IMR-90 (cell line): ENCODE measurements around the gene ATP1A2. TPM values are rescaled to one million over a fixed set of nuclear protein-coding genes. Genes with fewer than 3 reads are reported as not detected.

Experiments used
- ATAC-seq: fragments of 200-7000 bp; cut with Tn5 transposase; 2 replicates; pipeline ENCODE4 v1.9.1; 2020; ENCODE audit warnings: low read depth, mild to moderate bottlenecking, moderate library complexity
- BruUV-seq: library from RNA; stranded (reverse); fragments of 400-500 nt; replicated peaks from 2 replicates; lab custom pipeline; 2021; lab: Mats Ljungman, UMichigan
- CTCF ChIA-PET: fragments of 300-600 bp; formaldehyde crosslinking; extraction: SDS; loops from one replicate; lab custom pipeline; 2021; ENCODE audit warnings: antibody characterized with exemption; lab: Yijun Ruan, JAX
- POLR2A ChIA-PET: fragments of 300-600 bp; sonication (Branson Sonifier 250); formaldehyde crosslinking; loops from one replicate; lab custom pipeline; 2022; ENCODE audit warnings: antibody characterized with exemption; ENCODE audit not compliant: unreplicated experiment; lab: Charles Lee
- DNase-seq: peaks from one replicate; pipeline ENCODE4 v3.0.0; 2013
- H2AFZ ChIP-seq: replicated peaks from 2 replicates; pipeline ENCODE3; 2013; ENCODE audit warnings: low read length, mild to moderate bottlenecking; ENCODE audit not compliant: poor library complexity
- H2AK5ac ChIP-seq: 2 replicates; pipeline ENCODE4 v1.6.1; 2013; ENCODE audit warnings: low read depth, low read length, inconsistent platforms
- H2AK9ac ChIP-seq: replicated peaks from 2 replicates; pipeline ENCODE3; 2013; ENCODE audit warnings: mild to moderate bottlenecking, low read depth, low read length, moderate library complexity; ENCODE audit not compliant: poor library complexity
- H2BK120ac ChIP-seq: 2 replicates; pipeline ENCODE4 v1.6.1; 2013; ENCODE audit warnings: low read depth, low read length, inconsistent platforms
- H2BK15ac ChIP-seq: 3 replicates; pipeline ENCODE4 v1.6.1; 2013; ENCODE audit warnings: low read depth, low read length, inconsistent platforms
- H2BK20ac ChIP-seq: 2 replicates; pipeline ENCODE4 v1.6.1; 2013; ENCODE audit warnings: low read depth, mild to moderate bottlenecking, inconsistent platforms, low read length, moderate library complexity
- H2BK5ac ChIP-seq: 2 replicates; pipeline ENCODE4 v1.6.1; 2013; ENCODE audit warnings: mild to moderate bottlenecking, low read depth, low read length, inconsistent platforms; ENCODE audit not compliant: poor library complexity, severe bottlenecking
- H3K14ac ChIP-seq: replicated peaks from 2 replicates; pipeline ENCODE4 v1.6.1; 2013; ENCODE audit warnings: low read depth, low read length, inconsistent platforms
- H3K18ac ChIP-seq: 2 replicates; pipeline ENCODE4 v1.6.1; 2013; ENCODE audit warnings: low read depth, low read length, control low read depth
- H3K23ac ChIP-seq: 2 replicates; pipeline ENCODE4 v1.6.1; 2013; ENCODE audit warnings: low read depth, low read length, inconsistent platforms
- H3K27ac ChIP-seq: 2 replicates; pipeline ENCODE4 v1.5.1; 2013; ENCODE audit warnings: mild to moderate bottlenecking, control low read depth, low read length; ENCODE audit not compliant: insufficient read depth
- H3K27me3 ChIP-seq: 2 replicates; pipeline ENCODE4 v1.6.1; 2013; ENCODE audit warnings: low read length; ENCODE audit not compliant: control insufficient read depth, insufficient read depth
- H3K36me3 ChIP-seq: 2 replicates; pipeline ENCODE4 v1.6.1; 2013; ENCODE audit warnings: low read length, mixed read lengths; ENCODE audit not compliant: control insufficient read depth, insufficient read depth
- H3K4ac ChIP-seq: 2 replicates; pipeline ENCODE4 v1.6.1; 2013; ENCODE audit warnings: low read depth, low read length, inconsistent platforms
- H3K4me1 ChIP-seq: 2 replicates; pipeline ENCODE4 v1.6.1; 2013; ENCODE audit warnings: low read length, mixed read lengths; ENCODE audit not compliant: control insufficient read depth, insufficient read depth
- H3K4me2 ChIP-seq: 2 replicates; pipeline ENCODE4 v1.6.1; 2013; ENCODE audit warnings: low read depth, mild to moderate bottlenecking, control low read depth, low read length, moderate library complexity
- H3K4me3 ChIP-seq: 2 replicates; pipeline ENCODE4 v1.5.1; 2013; ENCODE audit warnings: low read depth, mild to moderate bottlenecking, control low read depth, low read length, moderate library complexity; ENCODE audit not compliant: insufficient read depth
- H3K56ac ChIP-seq: 2 replicates; pipeline ENCODE4 v1.6.1; 2013; ENCODE audit warnings: low read length, inconsistent platforms; ENCODE audit not compliant: insufficient read depth; ENCODE audit errors: extremely low read depth
- H3K79me1 ChIP-seq, 2 experiments: 2 replicates each; pipeline ENCODE4 v1.6.1; 2013; ENCODE audit warnings: low read length in 2 of 2, inconsistent platforms in 1 of 2, low read depth in 1 of 2
- H3K9ac ChIP-seq: 2 replicates; pipeline ENCODE4 v1.6.1; 2013; ENCODE audit warnings: low read depth, low read length, control low read depth
- H3K9me1 ChIP-seq: 2 replicates; pipeline ENCODE4 v1.6.1; 2013; ENCODE audit warnings: low read length, inconsistent platforms; ENCODE audit not compliant: insufficient read depth
- H3K9me3 ChIP-seq: 2 replicates; pipeline ENCODE4 v1.6.1; 2013; ENCODE audit warnings: low read length; ENCODE audit not compliant: control insufficient read depth, insufficient read depth
- H4K20me1 ChIP-seq: 2 replicates; pipeline ENCODE4 v1.6.1; 2013; ENCODE audit warnings: low read length, inconsistent platforms; ENCODE audit not compliant: insufficient read depth
- H4K5ac ChIP-seq: 2 replicates; pipeline ENCODE4 v1.6.1; 2013; ENCODE audit warnings: mild to moderate bottlenecking, low read depth, low read length, control low read depth
- H4K8ac ChIP-seq, 2 experiments: 2 replicates each; pipeline ENCODE4 v1.6.1; 2013; ENCODE audit warnings: low read depth in 2 of 2, low read length in 2 of 2, control low read depth in 1 of 2, inconsistent platforms in 1 of 2
- H4K91ac ChIP-seq: 2 replicates; pipeline ENCODE4 v1.6.1; 2013; ENCODE audit warnings: low read depth, low read length, inconsistent platforms; ENCODE audit not compliant: insufficient read depth
- BHLHE40 ChIP-seq: fragments of 150-350 bp; IDR thresholded peaks from 2 replicates; pipeline ENCODE4 v1.6.1; 2016; ENCODE audit warnings: mild to moderate bottlenecking, low read depth, low read length
- CEBPB ChIP-seq: IDR thresholded peaks from 2 replicates; pipeline ENCODE4 v1.6.1; 2012; ENCODE audit warnings: low read depth, low read length, improper control_type of control experiment
- CHD1 ChIP-seq: IDR thresholded peaks from 2 replicates; pipeline ENCODE4 v1.6.1; 2012; ENCODE audit warnings: low read depth, low read length, improper control_type of control experiment
- FOS ChIP-seq: fragments of 150-350 bp; IDR thresholded peaks from 2 replicates; pipeline ENCODE4 v1.6.1; 2016; ENCODE audit warnings: low read depth, low read length
- MAFK ChIP-seq: IDR thresholded peaks from 2 replicates; pipeline ENCODE4 v1.6.1; 2012; ENCODE audit warnings: low read depth, low read length, improper control_type of control experiment
- MAZ ChIP-seq: IDR thresholded peaks from 2 replicates; pipeline ENCODE4 v1.6.1; 2012; ENCODE audit warnings: low read depth, mild to moderate bottlenecking, low read length, improper control_type of control experiment, moderate library complexity, borderline replicate concordance
- MXI1 ChIP-seq: IDR thresholded peaks from 2 replicates; pipeline ENCODE4 v1.6.1; 2012; ENCODE audit warnings: low read depth, mild to moderate bottlenecking, low read length, moderate library complexity, borderline replicate concordance
- NFE2L2 ChIP-seq: fragments of 150-350 bp; IDR thresholded peaks from 2 replicates; pipeline ENCODE4 v1.6.1; 2016; ENCODE audit warnings: low read depth, mild to moderate bottlenecking, low read length
- POLR2A ChIP-seq: IDR thresholded peaks from 2 replicates; pipeline ENCODE4 v1.6.1; 2012; ENCODE audit warnings: mild to moderate bottlenecking, low read depth, low read length
- RAD21 ChIP-seq: IDR thresholded peaks from 2 replicates; pipeline ENCODE4 v1.6.1; 2012; ENCODE audit warnings: low read length, improper control_type of control experiment
- RCOR1 ChIP-seq: IDR thresholded peaks from 2 replicates; pipeline ENCODE4 v1.6.1; 2012; ENCODE audit warnings: mild to moderate bottlenecking, low read length, improper control_type of control experiment; ENCODE audit not compliant: insufficient replicate concordance
- RFX5 ChIP-seq: IDR thresholded peaks from 2 replicates; pipeline ENCODE4 v1.8.0; 2012; ENCODE audit warnings: low read depth, mild to moderate bottlenecking, low read length, moderate library complexity
- SMC3 ChIP-seq: fragments of 150-350 bp; IDR thresholded peaks from 2 replicates; pipeline ENCODE4 v1.6.1; 2016; ENCODE audit warnings: low read depth, mild to moderate bottlenecking, antibody characterized with exemption, low read length, moderate library complexity
- WGBS, 2 experiments: methylation state at CpG; one replicate each; pipeline versions ENCODE4 v1.1.5 to v1.1.7; 2013; ENCODE audit warnings: missing lambda C conversion rate in 2 of 2; ENCODE audit not compliant: insufficient read length in 1 of 2; ENCODE audit errors: extremely low coverage in 2 of 2; 5-methylcytosine and 5-hydroxymethylcytosine counted together
- dilution Hi-C: fragments of 300-500 bp; cut with HindIII; formaldehyde crosslinking; loops from one replicate; pipeline ENCODE4 v1.14.3; 2018; ENCODE audit warnings: low sequenced_read_pairs; ENCODE audit not compliant: unreplicated experiment
- in situ Hi-C: fragments of 300-500 bp; cut with MboI; formaldehyde crosslinking; loops from 3 replicates; pipeline ENCODE4 v1.14.3; 2019; ENCODE audit warnings: low sequenced_read_pairs, inconsistent platforms, mixed read lengths
- intact Hi-C: fragments of 100-400 bp; cut with micrococcal nuclease; formaldehyde crosslinking; loops from 2 replicates; pipeline ENCODE4 v1.10.0; 2022
- polyA plus RNA-seq, 3 experiments: library from polyadenylated mRNA; depleted of rRNA; stranded (reverse); fragments of >200 nt; gene quantifications; 2 replicates each; pipeline ENCODE4 v1.2.3, GENCODE V29; 2012; ENCODE audit warnings: low replicate concordance in 1 of 3
- total RNA-seq: library from RNA; depleted of rRNA; stranded (reverse); fragments of >200 nt; gene quantifications from 2 replicates; pipeline ENCODE4 v1.2.3, GENCODE V29; 2012
- TF ChIP-seq, protein P1 (sequence below): fragments of 150-350 bp; IDR thresholded peaks from 2 replicates; pipeline ENCODE4 v1.6.1; 2017; ENCODE audit warnings: mild to moderate bottlenecking, antibody characterized with exemption, low read length, low read depth
- TF ChIP-seq, protein P2 (sequence below): conservative IDR thresholded peaks from 2 replicates; pipeline ENCODE4 v1.5.1; 2012; ENCODE audit warnings: mild to moderate bottlenecking, low read depth, low read length, improper control_type of control experiment
- TF ChIP-seq, protein P3 (sequence below): fragments of 150-350 bp; IDR thresholded peaks from 2 replicates; pipeline ENCODE4 v1.6.1; 2016; ENCODE audit warnings: low read depth, mild to moderate bottlenecking, low read length, moderate library complexity, borderline replicate concordance

ATP1A2 gene
- total and polyA plus RNA-seq, 2 of the 4 experiments (the other 2 are of a cell fraction): under 0.01 to 0.15 TPM

DNA sequence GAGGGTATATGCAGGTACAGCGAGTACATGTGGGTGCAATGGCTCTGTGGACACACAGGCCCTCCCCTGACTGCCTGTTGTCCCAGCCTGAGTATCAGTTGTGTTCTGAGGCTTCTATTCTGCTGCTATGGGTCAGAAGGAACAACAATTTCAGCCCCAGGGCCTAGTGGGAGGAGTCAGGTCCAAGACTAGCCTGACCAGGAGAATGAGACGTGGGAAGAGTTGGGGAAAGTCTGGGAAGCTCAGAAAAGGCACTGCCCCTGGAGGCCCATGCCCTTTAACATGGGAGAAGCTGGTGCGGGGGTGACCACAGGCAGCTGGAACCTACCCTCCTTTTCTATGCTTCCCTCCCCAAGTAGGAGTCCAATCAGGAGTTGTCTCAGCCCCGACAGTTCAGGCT is 24.8 kb upstream of the ATP1A2 start:
- no peaks in the 10 kb centered on the region for H3K9me1 ChIP-seq
- no CpG with 5 or more reads among the region's 4 CpGs for WGBS, 2 experiments

More for the DNA sequence above, 24.8 kb upstream of the ATP1A2 start:
- 0 out of 4 replicates have a peak, but pooled peaks cover 0 to 6% of the 10 kb centered on the region in 2 experiments for H3K79me1 ChIP-seq
- H3K4me3 ChIP-seq: no peak overlapping the region
- H4K20me1 ChIP-seq: 0 out of 2 replicates have a peak, but pooled peaks cover 5% of the 10 kb centered on the region
- H3K56ac ChIP-seq: no peak overlapping the region
- DNase-seq (no peak), ATAC-seq (no peak)
- H3K27ac ChIP-seq: no peak overlapping the region
- H2BK15ac ChIP-seq: no peak overlapping the region
- H4K8ac ChIP-seq: no peak overlapping the region
- no peak overlapping the region for H3K14ac ChIP-seq
- no peak overlapping the region for H3K9ac ChIP-seq
- TF ChIP-seq BHLHE40 (no peak), FOS (no peak), MXI1 (no peak), CEBPB (no peak), MAFK (no peak), POLR2A (no peak), RCOR1 (no peak), MAZ (no peak), RFX5 (no peak), RAD21 (no peak), CHD1 (no peak), SMC3 (no peak), NFE2L2 (no peak)
- TF ChIP-seq, protein P1, sequence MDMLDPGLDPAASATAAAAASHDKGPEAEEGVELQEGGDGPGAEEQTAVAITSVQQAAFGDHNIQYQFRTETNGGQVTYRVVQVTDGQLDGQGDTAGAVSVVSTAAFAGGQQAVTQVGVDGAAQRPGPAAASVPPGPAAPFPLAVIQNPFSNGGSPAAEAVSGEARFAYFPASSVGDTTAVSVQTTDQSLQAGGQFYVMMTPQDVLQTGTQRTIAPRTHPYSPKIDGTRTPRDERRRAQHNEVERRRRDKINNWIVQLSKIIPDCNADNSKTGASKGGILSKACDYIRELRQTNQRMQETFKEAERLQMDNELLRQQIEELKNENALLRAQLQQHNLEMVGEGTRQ: no peak
- TF ChIP-seq, protein P2, sequence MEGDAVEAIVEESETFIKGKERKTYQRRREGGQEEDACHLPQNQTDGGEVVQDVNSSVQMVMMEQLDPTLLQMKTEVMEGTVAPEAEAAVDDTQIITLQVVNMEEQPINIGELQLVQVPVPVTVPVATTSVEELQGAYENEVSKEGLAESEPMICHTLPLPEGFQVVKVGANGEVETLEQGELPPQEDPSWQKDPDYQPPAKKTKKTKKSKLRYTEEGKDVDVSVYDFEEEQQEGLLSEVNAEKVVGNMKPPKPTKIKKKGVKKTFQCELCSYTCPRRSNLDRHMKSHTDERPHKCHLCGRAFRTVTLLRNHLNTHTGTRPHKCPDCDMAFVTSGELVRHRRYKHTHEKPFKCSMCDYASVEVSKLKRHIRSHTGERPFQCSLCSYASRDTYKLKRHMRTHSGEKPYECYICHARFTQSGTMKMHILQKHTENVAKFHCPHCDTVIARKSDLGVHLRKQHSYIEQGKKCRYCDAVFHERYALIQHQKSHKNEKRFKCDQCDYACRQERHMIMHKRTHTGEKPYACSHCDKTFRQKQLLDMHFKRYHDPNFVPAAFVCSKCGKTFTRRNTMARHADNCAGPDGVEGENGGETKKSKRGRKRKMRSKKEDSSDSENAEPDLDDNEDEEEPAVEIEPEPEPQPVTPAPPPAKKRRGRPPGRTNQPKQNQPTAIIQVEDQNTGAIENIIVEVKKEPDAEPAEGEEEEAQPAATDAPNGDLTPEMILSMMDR: no peak
- TF ChIP-seq, protein P3, sequence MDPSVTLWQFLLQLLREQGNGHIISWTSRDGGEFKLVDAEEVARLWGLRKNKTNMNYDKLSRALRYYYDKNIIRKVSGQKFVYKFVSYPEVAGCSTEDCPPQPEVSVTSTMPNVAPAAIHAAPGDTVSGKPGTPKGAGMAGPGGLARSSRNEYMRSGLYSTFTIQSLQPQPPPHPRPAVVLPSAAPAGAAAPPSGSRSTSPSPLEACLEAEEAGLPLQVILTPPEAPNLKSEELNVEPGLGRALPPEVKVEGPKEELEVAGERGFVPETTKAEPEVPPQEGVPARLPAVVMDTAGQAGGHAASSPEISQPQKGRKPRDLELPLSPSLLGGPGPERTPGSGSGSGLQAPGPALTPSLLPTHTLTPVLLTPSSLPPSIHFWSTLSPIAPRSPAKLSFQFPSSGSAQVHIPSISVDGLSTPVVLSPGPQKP: no peak
- no peak overlapping the region for H3K4me2 ChIP-seq
- no peaks in the 10 kb centered on the region for H3K9me3 ChIP-seq
- dilution Hi-C loops: no loop called here
- no peak overlapping the region for H2BK20ac ChIP-seq
- H3K23ac ChIP-seq: no peak overlapping the region
- no peak overlapping the region for H3K4ac ChIP-seq
- no peak overlapping the region for H2AFZ ChIP-seq
- ChIA-PET POLR2A (no interaction called here), CTCF (no interaction called here)
- no peak overlapping the region for H2AK5ac ChIP-seq
- no peak overlapping the region for H2BK5ac ChIP-seq
- H3K36me3 ChIP-seq: peaks cover 8% of the 10 kb centered on the region
- H3K4me1 ChIP-seq: no peaks in the 10 kb centered on the region
- H4K5ac ChIP-seq: no peak overlapping the region
- H2BK120ac ChIP-seq: no peak overlapping the region
- H3K18ac ChIP-seq: no peak overlapping the region
- intact Hi-C loops: no loop called here
- H4K91ac ChIP-seq: no peak overlapping the region
- no peaks in the 10 kb centered on the region for H3K27me3 ChIP-seq
- no TSS peak for BruUV-seq
- H2AK9ac ChIP-seq: no peak overlapping the region
- in situ Hi-C loops: loop anchor here (10.0 kb wide), 1 partner anchor 264 kb away; no protein-coding TSS in a partner anchor
